A673 (cell line): ENCODE results near the gene IPMK.

ENCODE experiments used
- EZH2 ChIP-seq: fragments of 200-600 bp; sonication (generic); IDR thresholded peaks from 2 replicates; pipeline ENCODE4 v1.6.1; 2017; ENCODE audit warnings: borderline replicate concordance, low read depth, mild to moderate bottlenecking, mixed read lengths, antibody characterized with exemption, low read length; ENCODE audit not compliant: poor library complexity, severe bottlenecking
- TF ChIP-seq, protein P1 (sequence below): fragments of 300-800, 200-600 bp; sonication (generic); conservative IDR thresholded peaks from 2 replicates; pipeline ENCODE4 v1.5.1; 2017; ENCODE audit warnings: low read depth, mild to moderate bottlenecking, antibody characterized with exemption, low read length, moderate library complexity, mixed read lengths

DNA sequence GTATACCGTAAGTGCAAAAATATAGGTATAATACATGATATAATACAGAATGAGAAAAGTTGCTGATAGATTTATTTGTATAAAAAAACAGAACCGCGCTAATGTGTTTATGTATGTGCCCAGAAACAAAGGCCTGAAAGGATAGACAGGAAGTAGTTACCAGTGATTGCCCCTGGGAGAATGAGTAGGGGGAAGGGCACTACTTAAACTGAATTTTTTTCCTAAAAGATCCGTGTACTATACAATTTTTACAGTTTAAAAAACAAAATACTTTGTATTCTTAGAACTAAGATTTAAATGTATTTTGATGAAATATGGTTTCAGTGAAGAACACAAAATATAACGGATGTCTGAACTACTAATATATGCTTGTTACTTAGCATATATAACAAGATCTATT lies 2.9 kb downstream of the IPMK start:
- TF ChIP-seq, protein P1, sequence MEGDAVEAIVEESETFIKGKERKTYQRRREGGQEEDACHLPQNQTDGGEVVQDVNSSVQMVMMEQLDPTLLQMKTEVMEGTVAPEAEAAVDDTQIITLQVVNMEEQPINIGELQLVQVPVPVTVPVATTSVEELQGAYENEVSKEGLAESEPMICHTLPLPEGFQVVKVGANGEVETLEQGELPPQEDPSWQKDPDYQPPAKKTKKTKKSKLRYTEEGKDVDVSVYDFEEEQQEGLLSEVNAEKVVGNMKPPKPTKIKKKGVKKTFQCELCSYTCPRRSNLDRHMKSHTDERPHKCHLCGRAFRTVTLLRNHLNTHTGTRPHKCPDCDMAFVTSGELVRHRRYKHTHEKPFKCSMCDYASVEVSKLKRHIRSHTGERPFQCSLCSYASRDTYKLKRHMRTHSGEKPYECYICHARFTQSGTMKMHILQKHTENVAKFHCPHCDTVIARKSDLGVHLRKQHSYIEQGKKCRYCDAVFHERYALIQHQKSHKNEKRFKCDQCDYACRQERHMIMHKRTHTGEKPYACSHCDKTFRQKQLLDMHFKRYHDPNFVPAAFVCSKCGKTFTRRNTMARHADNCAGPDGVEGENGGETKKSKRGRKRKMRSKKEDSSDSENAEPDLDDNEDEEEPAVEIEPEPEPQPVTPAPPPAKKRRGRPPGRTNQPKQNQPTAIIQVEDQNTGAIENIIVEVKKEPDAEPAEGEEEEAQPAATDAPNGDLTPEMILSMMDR = no peak
- TF ChIP-seq EZH2 = no peak
